Activated CD8-positive, alpha-beta memory T cell treated with anti-CD3 and anti-CD28 coated beads for 48 hours (primary cell): Measurements from ENCODE around the gene FAM43A.
A peak's percentile ranks its signal among the peaks of the same experiment; 100 is the strongest.

ENCODE experiments used
- DNase-seq, 3 experiments: peaks; one replicate each; pipeline ENCODE4 v3.0.0-alpha.2; 2020; ENCODE audit warnings: low read depth in 2 of 3, low spot score in 2 of 3

FAM43A gene

GRCh38 chr3:194685718-194686413, at the start of gene FAM43A:
TSS of gene FAM43A (plus strand) at chr3:194685883. CDS start at chr3:194686827, 944 bp downstream.
- DNase-seq, result peak; percentile 66 to 69 (median 68)

- DNase-seq, result no peak
These were observed 48.6 kb upstream of the FAM43A start for GRCh38 chr3:194637066-194637465.

GRCh38 chr3:194637541-194638400, 47.9 kb upstream of the FAM43A start:
- DNase-seq, result no peak

- no peak for DNase-seq
These were observed 46.6 kb upstream of the FAM43A start for GRCh38 chr3:194638991-194639605.

- DNase-seq, result no peak
These were observed 44.9 kb upstream of the FAM43A start for GRCh38 chr3:194640829-194641228.

- no peak for DNase-seq
These were observed 42.9 kb upstream of the FAM43A start for GRCh38 chr3:194642769-194643168.

- DNase-seq, result no peak
These were observed 37.9 kb upstream of the FAM43A start for GRCh38 chr3:194647747-194648146.

- no peak for DNase-seq
These were observed 31.2 kb upstream of the FAM43A start for GRCh38 chr3:194654443-194654842.

- no peak for DNase-seq
These were observed 28.2 kb upstream of the FAM43A start for GRCh38 chr3:194657439-194657838.

GRCh38 chr3:194658477-194659242, 27.0 kb upstream of the FAM43A start:
- no peak for DNase-seq

GRCh38 chr3:194659778-194660177, 25.9 kb upstream of the FAM43A start:
- DNase-seq, result no peak

- no peak for DNase-seq
These were observed 24.3 kb upstream of the FAM43A start for GRCh38 chr3:194661374-194661773.

GRCh38 chr3:194661946-194662345, 23.7 kb upstream of the FAM43A start:
- no peak for DNase-seq

- DNase-seq, result no peak
These were observed 20.8 kb upstream of the FAM43A start for GRCh38 chr3:194664857-194665256.

GRCh38 chr3:194667363-194667762, 18.3 kb upstream of the FAM43A start:
- DNase-seq, result no peak

GRCh38 chr3:194671511-194671899, 14.2 kb upstream of the FAM43A start:
- no peak for DNase-seq

GRCh38 chr3:194671900-194672808, 13.5 kb upstream of the FAM43A start, which contains the start of gene LSG1:
TSS of gene LSG1 (minus strand) at chr3:194672191. CDS start at chr3:194672162, 29 bp downstream.
- DNase-seq, result peak; percentile 52 to 72 (median 68)

GRCh38 chr3:194672876-194673275, 12.8 kb upstream of the FAM43A start:
- no peak for DNase-seq

- no peak for DNase-seq
These were observed 11.9 kb upstream of the FAM43A start for GRCh38 chr3:194673761-194674160.

- peak; percentile 24 to 45 (median 42) for DNase-seq
These were observed 10.5 kb upstream of the FAM43A start for GRCh38 chr3:194675081-194675640.
